HepG2 (cell line): ENCODE measurements around the gene CLDN19. TPM values are rescaled to one million over a fixed set of nuclear protein-coding genes. Genes with fewer than 3 reads are reported as not detected.

Experiments
- AGO1 ChIP-seq: fragments of 200-400 bp; formaldehyde crosslinking; IDR thresholded peaks from 2 replicates; pipeline ENCODE4 v1.6.1; 2017; ENCODE audit warnings: mild to moderate bottlenecking, low read depth, low read length, moderate library complexity; ENCODE audit not compliant: poor library complexity, severe bottlenecking
- ETV5 ChIP-seq: IDR thresholded peaks from 2 replicates; pipeline ENCODE4 v1.6.1; 2018; ENCODE audit warnings: missing biosample characterization, missing genetic modification reagents, inconsistent platforms, borderline replicate concordance
- MIXL1 ChIP-seq: IDR thresholded peaks from 2 replicates; pipeline ENCODE4 v1.6.1; 2016
- PHF20 ChIP-seq: sonication (generic); formaldehyde crosslinking; IDR thresholded peaks from 2 replicates; pipeline ENCODE4 v1.5.0; 2020; ENCODE audit warnings: mild to moderate bottlenecking, missing genetic modification reagents
- RBAK ChIP-seq: sonication (generic); formaldehyde crosslinking; IDR thresholded peaks from 2 replicates; pipeline ENCODE4 v1.5.1; 2020; ENCODE audit warnings: mild to moderate bottlenecking, missing genetic modification reagents
- SETDB1 ChIP-seq: sonication (generic); formaldehyde crosslinking; IDR thresholded peaks from 2 replicates; pipeline ENCODE4 v1.5.1; 2020; ENCODE audit warnings: missing genetic modification reagents, mild to moderate bottlenecking, borderline replicate concordance
- SRY ChIP-seq: sonication (generic); formaldehyde crosslinking; IDR thresholded peaks from 2 replicates; pipeline ENCODE4 v1.8.0; 2022; ENCODE audit warnings: mild to moderate bottlenecking, missing genetic modification reagents
- TFAP4 ChIP-seq: sonication (generic); IDR thresholded peaks from 2 replicates; pipeline ENCODE4 v1.6.1; 2016; ENCODE audit warnings: low read depth, borderline replicate concordance
- ZBTB40 ChIP-seq, 2 experiments: fragments of 450-650 bp in 1 of 2; sonication (generic) in 1 of 2; formaldehyde crosslinking in 1 of 2; IDR thresholded peaks; 2 replicates each; pipeline versions ENCODE4 v1.6.1 to v1.8.0; 2016 to 2022; ENCODE audit warnings: antibody characterized with exemption in 1 of 2, mild to moderate bottlenecking in 1 of 2, missing genetic modification reagents in 1 of 2
- ZNF878 ChIP-seq: sonication (generic); formaldehyde crosslinking; IDR thresholded peaks from 2 replicates; pipeline ENCODE4 v1.8.1; 2023; ENCODE audit warnings: mild to moderate bottlenecking, missing genetic modification reagents, moderate library complexity
- ZSCAN31 ChIP-seq: sonication (generic); formaldehyde crosslinking; IDR thresholded peaks from 2 replicates; pipeline ENCODE4 v1.5.0; 2020; ENCODE audit warnings: low read depth, mild to moderate bottlenecking, missing genetic modification reagents
- polyA plus RNA-seq, 8 experiments: library from polyadenylated mRNA; depleted of rRNA in 3 of 8; stranded (reverse) in 7 of 8; unstranded in 1 of 8; fragments of >200 nt; fragmentation: Illumina TruSeq in 4 of 8; extraction: Trizol in 4 of 8; gene quantifications; 2 replicates each; pipeline versions ENCODE4 v1.2.1 to v1.2.3, GENCODE V29; 2011 to 2016; ENCODE audit warnings: low read depth in 4 of 8, missing spikeins in 1 of 8, mixed read lengths in 1 of 8; ENCODE audit not compliant: insufficient read depth in 1 of 8
- total RNA-seq, 5 experiments: library from RNA; depleted of rRNA; stranded (reverse); fragments of >200 nt; fragmentation: Illumina TruSeq; extraction: Trizol; gene quantifications; 2 replicates each; pipeline ENCODE4 v1.2.3, GENCODE V29; 2016; ENCODE audit warnings: low read depth in 1 of 5
- TF ChIP-seq, protein P1 (sequence below): sonication (generic); formaldehyde crosslinking; IDR thresholded peaks from 2 replicates; pipeline ENCODE4 v1.4.0; 2020; ENCODE audit warnings: missing genetic modification reagents
- TF ChIP-seq, protein P2 (sequence below): sonication (generic); formaldehyde crosslinking; conservative IDR thresholded peaks from 2 replicates; pipeline ENCODE4 v1.8.0; 2022; ENCODE audit warnings: mild to moderate bottlenecking, moderate library complexity, missing genetic modification reagents

Gene CLDN19
- total and polyA plus RNA-seq, 2 of the 13 experiments (the other 11 are each of a cell fraction or from before 2014, with no cell fraction given) = 5.0 to 7.6 TPM

DNA sequence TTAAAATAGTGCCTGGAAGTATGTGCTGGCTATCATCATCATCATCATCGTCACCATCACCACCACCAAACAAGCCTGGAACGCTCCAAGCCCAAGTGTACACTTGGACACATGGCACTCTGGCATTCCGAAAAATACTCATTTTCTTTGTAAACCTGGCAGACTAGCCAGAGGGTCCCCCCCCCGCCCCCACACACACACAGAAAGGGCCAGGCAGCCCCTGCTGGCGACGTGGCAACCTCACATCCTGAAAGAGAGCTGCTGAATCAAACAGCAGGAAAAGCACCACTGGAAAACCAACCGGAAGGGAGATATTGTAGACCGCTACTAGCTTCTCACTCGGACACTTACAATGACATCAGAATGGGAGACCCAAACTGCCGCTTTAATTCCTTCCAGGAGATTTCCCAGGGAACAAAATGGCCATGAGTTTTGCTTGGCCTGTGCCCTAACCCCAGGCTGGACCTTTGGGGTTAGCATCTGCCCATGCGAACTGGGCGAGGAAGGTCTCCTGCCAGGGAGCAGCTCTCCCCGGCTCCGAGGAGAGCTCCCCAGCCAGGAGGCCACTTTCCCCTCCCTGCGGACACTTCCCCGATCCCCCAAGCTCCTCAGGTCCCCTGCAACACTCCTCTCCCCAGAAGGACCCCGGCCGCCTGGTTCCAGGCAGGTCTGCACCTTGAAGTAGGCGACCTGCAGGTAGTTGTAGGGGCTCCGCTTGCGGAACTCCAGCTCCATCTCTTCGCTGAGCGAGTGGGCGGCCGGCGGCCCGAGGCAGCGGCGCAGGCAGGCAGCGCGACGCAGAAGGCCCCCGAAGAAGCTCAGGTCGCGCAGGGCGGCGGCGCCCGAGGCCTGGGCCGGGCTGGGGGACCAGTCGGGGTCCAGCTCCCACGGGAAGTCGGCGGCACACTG lies 26.1 kb upstream of the CLDN19 start (continued):
- no peak for TF ChIP-seq ZBTB40 (IDR thresholded peaks at IDR 0.05)
- no peak for TF ChIP-seq ZBTB40 (CRISPR knock-in tag; IDR thresholded peaks at IDR 0.05)
- TF ChIP-seq RBAK (CRISPR knock-in tag) = no peak
- no peak for TF ChIP-seq SETDB1 (CRISPR knock-in tag)
- no peak for TF ChIP-seq AGO1
- TF ChIP-seq SRY (CRISPR knock-in tag) = no peak
- TF ChIP-seq, protein P1, sequence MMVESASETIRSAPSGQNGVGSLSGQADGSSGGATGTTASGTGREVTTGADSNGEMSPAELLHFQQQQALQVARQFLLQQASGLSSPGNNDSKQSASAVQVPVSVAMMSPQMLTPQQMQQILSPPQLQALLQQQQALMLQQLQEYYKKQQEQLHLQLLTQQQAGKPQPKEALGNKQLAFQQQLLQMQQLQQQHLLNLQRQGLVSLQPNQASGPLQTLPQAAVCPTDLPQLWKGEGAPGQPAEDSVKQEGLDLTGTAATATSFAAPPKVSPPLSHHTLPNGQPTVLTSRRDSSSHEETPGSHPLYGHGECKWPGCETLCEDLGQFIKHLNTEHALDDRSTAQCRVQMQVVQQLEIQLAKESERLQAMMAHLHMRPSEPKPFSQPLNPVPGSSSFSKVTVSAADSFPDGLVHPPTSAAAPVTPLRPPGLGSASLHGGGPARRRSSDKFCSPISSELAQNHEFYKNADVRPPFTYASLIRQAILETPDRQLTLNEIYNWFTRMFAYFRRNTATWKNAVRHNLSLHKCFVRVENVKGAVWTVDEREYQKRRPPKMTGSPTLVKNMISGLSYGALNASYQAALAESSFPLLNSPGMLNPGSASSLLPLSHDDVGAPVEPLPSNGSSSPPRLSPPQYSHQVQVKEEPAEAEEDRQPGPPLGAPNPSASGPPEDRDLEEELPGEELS (CRISPR knock-in tag) = no peak
- TF ChIP-seq ETV5 = peak; percentile 68; the same call in 1 of the 2 replicates
- TF ChIP-seq PHF20 (CRISPR knock-in tag) = peak; percentile 51; the same call in 1 of the 2 replicates
- TF ChIP-seq, protein P2, sequence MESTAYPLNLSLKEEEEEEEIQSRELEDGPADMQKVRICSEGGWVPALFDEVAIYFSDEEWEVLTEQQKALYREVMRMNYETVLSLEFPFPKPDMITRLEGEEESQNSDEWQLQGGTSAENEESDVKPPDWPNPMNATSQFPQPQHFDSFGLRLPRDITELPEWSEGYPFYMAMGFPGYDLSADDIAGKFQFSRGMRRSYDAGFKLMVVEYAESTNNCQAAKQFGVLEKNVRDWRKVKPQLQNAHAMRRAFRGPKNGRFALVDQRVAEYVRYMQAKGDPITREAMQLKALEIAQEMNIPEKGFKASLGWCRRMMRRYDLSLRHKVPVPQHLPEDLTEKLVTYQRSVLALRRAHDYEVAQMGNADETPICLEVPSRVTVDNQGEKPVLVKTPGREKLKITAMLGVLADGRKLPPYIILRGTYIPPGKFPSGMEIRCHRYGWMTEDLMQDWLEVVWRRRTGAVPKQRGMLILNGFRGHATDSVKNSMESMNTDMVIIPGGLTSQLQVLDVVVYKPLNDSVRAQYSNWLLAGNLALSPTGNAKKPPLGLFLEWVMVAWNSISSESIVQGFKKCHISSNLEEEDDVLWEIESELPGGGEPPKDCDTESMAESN (CRISPR knock-in tag) = no peak
- no peak for TF ChIP-seq MIXL1 (CRISPR knock-in tag)
- TF ChIP-seq ZSCAN31 (CRISPR knock-in tag) = peak; percentile 22; the same call in 1 of the 2 replicates
- no peak for TF ChIP-seq TFAP4
- TF ChIP-seq ZNF878 (CRISPR knock-in tag) = peak; percentile 78; the same call in 1 of the 2 replicates
